AG04450 (cell line): ENCODE data around the gene KREMEN1. TPM values are rescaled to one million over a fixed set of nuclear protein-coding genes. Genes with fewer than 3 reads are reported as not detected.

Experiments
- CTCF ChIA-PET: fragments of 300-600, 350-600 bp; formaldehyde crosslinking; extraction: SDS; loops from one replicate; lab custom pipeline; 2022; ENCODE audit warnings: antibody characterized with exemption, inconsistent platforms; lab: Charles Lee
- POLR2A ChIA-PET: fragments of 350-600 bp; formaldehyde crosslinking; extraction: SDS; loops from one replicate; lab custom pipeline; 2021; ENCODE audit warnings: antibody characterized with exemption, inconsistent platforms; lab: Yijun Ruan, JAX
- DNase-seq: peaks from one replicate; pipeline ENCODE4 v3.0.0-alpha.2; 2011; ENCODE audit warnings: low read depth, low spot score
- H3K27ac ChIP-seq: one replicate; pipeline ENCODE4 v1.5.1; 2012; ENCODE audit warnings: low read depth, low read length, control low read depth
- H3K27me3 ChIP-seq: one replicate; pipeline ENCODE4 v1.6.0; 2012; ENCODE audit warnings: low read length; ENCODE audit not compliant: control insufficient read depth, insufficient read depth
- H3K4me3 ChIP-seq: 2 replicates; pipeline ENCODE4 v1.5.1; 2011; ENCODE audit warnings: mild to moderate bottlenecking, low read depth, low read length, control low read depth
- H3K9me3 ChIP-seq: 2 replicates; pipeline ENCODE4 v1.5.1; 2012; ENCODE audit warnings: low read length; ENCODE audit not compliant: control insufficient read depth, insufficient read depth
- polyA plus RNA-seq: library from polyadenylated mRNA; depleted of rRNA; stranded (reverse); fragments of >200 nt; gene quantifications from 2 replicates; pipeline ENCODE4 v1.2.3, GENCODE V29; 2011
- TF ChIP-seq, protein P1 (sequence below): IDR thresholded peaks from 2 replicates; pipeline ENCODE4 v1.5.1; 2011; ENCODE audit warnings: low read depth, low read length, control low read depth, inconsistent platforms

Gene KREMEN1
- polyA plus RNA-seq, 1 experiment, result 5.9 TPM

- ChIA-PET CTCF (interaction anchor here (2.0 to 3.2 kb wide), 2 partner anchors 14 kb away, joined by 8 to 19 read pairs; no protein-coding TSS in a partner anchor), POLR2A (interaction anchor here (0.9 to 1.2 kb wide), 2 partner anchors 23 kb away, joined by 3 read pairs; no protein-coding TSS in a partner anchor)
- no peaks in the 10 kb centered on the region for H3K9me3 ChIP-seq
- no peak for DNase-seq
- no peak overlapping the region for H3K4me3 ChIP-seq
- no peak overlapping the region for H3K27ac ChIP-seq
- H3K27me3 ChIP-seq, result no peaks in the 10 kb centered on the region
- TF ChIP-seq, protein P1, sequence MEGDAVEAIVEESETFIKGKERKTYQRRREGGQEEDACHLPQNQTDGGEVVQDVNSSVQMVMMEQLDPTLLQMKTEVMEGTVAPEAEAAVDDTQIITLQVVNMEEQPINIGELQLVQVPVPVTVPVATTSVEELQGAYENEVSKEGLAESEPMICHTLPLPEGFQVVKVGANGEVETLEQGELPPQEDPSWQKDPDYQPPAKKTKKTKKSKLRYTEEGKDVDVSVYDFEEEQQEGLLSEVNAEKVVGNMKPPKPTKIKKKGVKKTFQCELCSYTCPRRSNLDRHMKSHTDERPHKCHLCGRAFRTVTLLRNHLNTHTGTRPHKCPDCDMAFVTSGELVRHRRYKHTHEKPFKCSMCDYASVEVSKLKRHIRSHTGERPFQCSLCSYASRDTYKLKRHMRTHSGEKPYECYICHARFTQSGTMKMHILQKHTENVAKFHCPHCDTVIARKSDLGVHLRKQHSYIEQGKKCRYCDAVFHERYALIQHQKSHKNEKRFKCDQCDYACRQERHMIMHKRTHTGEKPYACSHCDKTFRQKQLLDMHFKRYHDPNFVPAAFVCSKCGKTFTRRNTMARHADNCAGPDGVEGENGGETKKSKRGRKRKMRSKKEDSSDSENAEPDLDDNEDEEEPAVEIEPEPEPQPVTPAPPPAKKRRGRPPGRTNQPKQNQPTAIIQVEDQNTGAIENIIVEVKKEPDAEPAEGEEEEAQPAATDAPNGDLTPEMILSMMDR, result no peak
Measured at GRCh38 chr22:29139965-29140782, 67.3 kb downstream of the KREMEN1 start.

GRCh38 chr22:29141078-29141688, 68.3 kb downstream of the KREMEN1 start:
- CTCF ChIA-PET, result interaction anchor here (0.6 to 3.2 kb wide), 3 partner anchors 13 to 265 kb away, joined by 3 to 19 read pairs (median 4); no protein-coding TSS in a partner anchor

DNA sequence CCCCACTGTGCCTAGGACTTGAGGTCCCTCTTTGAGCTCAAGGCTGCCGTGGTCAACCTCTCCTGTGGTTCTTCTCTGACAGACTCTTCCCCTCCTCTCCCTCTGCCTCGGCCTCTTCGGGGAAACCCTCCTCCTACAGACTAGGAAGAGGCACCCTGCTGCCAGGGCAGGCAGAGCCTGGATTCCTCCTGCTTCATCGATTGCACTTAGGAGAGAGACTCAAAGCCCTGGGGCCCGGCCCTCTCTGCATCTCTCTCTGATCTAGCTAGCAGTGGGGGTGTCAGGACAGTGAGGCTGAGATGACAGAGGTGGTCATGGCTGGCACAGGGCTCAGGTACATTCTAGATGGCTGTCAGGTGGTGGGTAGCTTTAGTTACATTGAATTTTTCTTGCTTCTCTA, 69.3 kb downstream of the KREMEN1 start:
- Histone ChIP-seq H3K27ac (no peak overlapping the region), H3K9me3 (no peaks in the 10 kb centered on the region), H3K27me3 (no peaks in the 10 kb centered on the region), H3K4me3 (no peak overlapping the region)
- POLR2A ChIA-PET, result no interaction called here
- DNase-seq, result no peak
- CTCF ChIA-PET, result interaction anchor here (3.2 kb wide), 1 partner anchor 12 kb away, joined by 19 read pairs; no protein-coding TSS in a partner anchor
- TF ChIP-seq, protein P1, result no peak

More at GRCh38 chr22:29141078-29141688, 68.3 kb downstream of the KREMEN1 start:
- H3K27ac ChIP-seq, result no peak overlapping the region
- DNase-seq, result no peak
- no peak overlapping the region for H3K4me3 ChIP-seq
- POLR2A ChIA-PET, result interaction anchor here (0.9 kb wide), 1 partner anchor 24 kb away, joined by 3 read pairs; no protein-coding TSS in a partner anchor
- no peaks in the 10 kb centered on the region for H3K9me3 ChIP-seq
- TF ChIP-seq, protein P1, result no peak
- no peaks in the 10 kb centered on the region for H3K27me3 ChIP-seq

- ChIA-PET POLR2A (no interaction called here), CTCF (interaction anchor here (1.5 kb wide), 1 partner anchor 10 kb away, joined by 3 read pairs; no protein-coding TSS in a partner anchor)
- TF ChIP-seq, protein P1, result no peak
- no peak for DNase-seq
- Histone ChIP-seq H3K9me3 (no peaks in the 10 kb centered on the region), H3K4me3 (no peak overlapping the region), H3K27me3 (peaks cover 2% of the 10 kb centered on the region), H3K27ac (no peak overlapping the region)
Measured at GRCh38 chr22:29143941-29144785, 71.3 kb downstream of the KREMEN1 start.
